Measurements from ENCODE around the gene COL6A5.
"Not testable (repeated sequence)": the region's sequence is repeated elsewhere in the genome, so short reads cannot be mapped to it uniquely, and the experiment has no call there.

Gene COL6A5

GRCh38 chr3:130433306-130433705, 87.8 kb downstream of the COL6A5 start:
- H3K9ac ChIP-seq (ENCODE audit: insufficient read length, low read depth), result no peak overlapping the region
- no peaks in the 10 kb centered on the region for H3K4me1 ChIP-seq (ENCODE audit: insufficient read depth, insufficient read length)
- H3K9me3 ChIP-seq (ENCODE audit: insufficient read depth, low read length), result no peaks in the 10 kb centered on the region
- TF ChIP-seq ZNF274 (IDR thresholded peaks at IDR 0.05; ENCODE audit: low read depth, low read length) (no peak), SUZ12 (IDR thresholded peaks at IDR 0.05; ENCODE audit: extremely low read depth, insufficient read depth, insufficient read length) (no peak), YY1 (IDR thresholded peaks at IDR 0.05; ENCODE audit: insufficient read depth, insufficient read length) (no peak)
- no peaks in the 10 kb centered on the region for H3K36me3 ChIP-seq (ENCODE audit: insufficient read depth, insufficient read length, low read length)
- H3K27me3 ChIP-seq (ENCODE audit: insufficient read depth, insufficient read length), result no peaks in the 10 kb centered on the region
- no peak for DNase-seq (ENCODE audit: low read depth, low spot score)
- no peak overlapping the region for H3K4me3 ChIP-seq (ENCODE audit: insufficient read length, low read depth)

- Histone ChIP-seq H3K36me3 (ENCODE audit: insufficient read depth, insufficient read length, low read length) (no peaks in the 10 kb centered on the region), H3K9me3 (ENCODE audit: insufficient read depth, low read length) (no peaks in the 10 kb centered on the region), H3K4me1 (ENCODE audit: insufficient read depth, insufficient read length) (no peaks in the 10 kb centered on the region), H3K9ac (ENCODE audit: insufficient read length, low read depth) (no peak overlapping the region), H3K4me3 (ENCODE audit: insufficient read length, low read depth) (no peak overlapping the region), H3K27me3 (ENCODE audit: insufficient read depth, insufficient read length) (peaks cover 3% of the 10 kb centered on the region)
- TF ChIP-seq ZNF274 (IDR thresholded peaks at IDR 0.05; ENCODE audit: low read depth, low read length), result no peak
- no peak for TF ChIP-seq SUZ12 (IDR thresholded peaks at IDR 0.05; ENCODE audit: extremely low read depth, insufficient read depth, insufficient read length)
- no peak for TF ChIP-seq YY1 (IDR thresholded peaks at IDR 0.05; ENCODE audit: insufficient read depth, insufficient read length)
- DNase-seq (ENCODE audit: low read depth, low spot score), result peak; percentile 9
These were observed 96.8 kb downstream of the COL6A5 start for GRCh38 chr3:130442284-130442683.

GRCh38 chr3:130446840-130447239, 101.4 kb downstream of the COL6A5 start:
- not testable (repeated sequence) for H3K9ac ChIP-seq (ENCODE audit: insufficient read length, low read depth); H3K9me3 ChIP-seq (ENCODE audit: insufficient read depth, low read length)

GRCh38 chr3:130448155-130448554, 102.7 kb downstream of the COL6A5 start:
- not testable (repeated sequence) for H3K4me1 ChIP-seq (ENCODE audit: insufficient read depth, insufficient read length); H3K36me3 ChIP-seq (ENCODE audit: insufficient read depth, insufficient read length, low read length); H3K4me3 ChIP-seq (ENCODE audit: insufficient read length, low read depth); DNase-seq (ENCODE audit: low read depth, low spot score); H3K9ac ChIP-seq (ENCODE audit: insufficient read length, low read depth); H3K27me3 ChIP-seq (ENCODE audit: insufficient read depth, insufficient read length); H3K9me3 ChIP-seq (ENCODE audit: insufficient read depth, low read length)

More at GRCh38 chr3:130446840-130447239, 101.4 kb downstream of the COL6A5 start:
- H3K4me1 ChIP-seq (ENCODE audit: insufficient read depth, insufficient read length); H3K4me3 ChIP-seq (ENCODE audit: insufficient read length, low read depth); H3K27me3 ChIP-seq (ENCODE audit: insufficient read depth, insufficient read length); DNase-seq (ENCODE audit: low read depth, low spot score); H3K36me3 ChIP-seq (ENCODE audit: insufficient read depth, insufficient read length, low read length): not testable (repeated sequence)

- TF ChIP-seq YY1 (IDR thresholded peaks at IDR 0.05; ENCODE audit: insufficient read depth, insufficient read length) (no peak), ZNF274 (IDR thresholded peaks at IDR 0.05; ENCODE audit: low read depth, low read length) (no peak), SUZ12 (IDR thresholded peaks at IDR 0.05; ENCODE audit: extremely low read depth, insufficient read depth, insufficient read length) (no peak)
- Histone ChIP-seq H3K9ac (ENCODE audit: insufficient read length, low read depth) (no peak overlapping the region), H3K4me3 (ENCODE audit: insufficient read length, low read depth) (no peak overlapping the region)
These were observed 111.1 kb downstream of the COL6A5 start for GRCh38 chr3:130456540-130456939.

GRCh38 chr3:130457671-130458070, 112.2 kb downstream of the COL6A5 start:
- no peak for DNase-seq (ENCODE audit: low read depth, low spot score)
- H3K9me3 ChIP-seq (ENCODE audit: insufficient read depth, low read length), result no peaks in the 10 kb centered on the region
- TF ChIP-seq SUZ12 (IDR thresholded peaks at IDR 0.05; ENCODE audit: extremely low read depth, insufficient read depth, insufficient read length) (no peak), YY1 (IDR thresholded peaks at IDR 0.05; ENCODE audit: insufficient read depth, insufficient read length) (no peak), ZNF274 (IDR thresholded peaks at IDR 0.05; ENCODE audit: low read depth, low read length) (no peak)

More at GRCh38 chr3:130456540-130456939, 111.1 kb downstream of the COL6A5 start:
- H3K4me1 ChIP-seq (ENCODE audit: insufficient read depth, insufficient read length), result no peaks in the 10 kb centered on the region
- DNase-seq (ENCODE audit: low read depth, low spot score), result no peak
- no peaks in the 10 kb centered on the region for H3K36me3 ChIP-seq (ENCODE audit: insufficient read depth, insufficient read length, low read length)
- peaks cover 4% of the 10 kb centered on the region; the same call in 1 of the 2 replicates for H3K9me3 ChIP-seq (ENCODE audit: insufficient read depth, low read length)
- H3K27me3 ChIP-seq (ENCODE audit: insufficient read depth, insufficient read length), result no peaks in the 10 kb centered on the region

GRCh38 chr3:130459944-130460343, 114.5 kb downstream of the COL6A5 start:
- DNase-seq (ENCODE audit: low read depth, low spot score), result no peak
- Histone ChIP-seq H3K27me3 (ENCODE audit: insufficient read depth, insufficient read length) (no peaks in the 10 kb centered on the region), H3K9me3 (ENCODE audit: insufficient read depth, low read length) (no peaks in the 10 kb centered on the region)

More at GRCh38 chr3:130457671-130458070, 112.2 kb downstream of the COL6A5 start:
- Histone ChIP-seq H3K27me3 (ENCODE audit: insufficient read depth, insufficient read length) (no peaks in the 10 kb centered on the region), H3K4me1 (ENCODE audit: insufficient read depth, insufficient read length) (no peaks in the 10 kb centered on the region), H3K36me3 (ENCODE audit: insufficient read depth, insufficient read length, low read length) (no peaks in the 10 kb centered on the region), H3K4me3 (ENCODE audit: insufficient read length, low read depth) (no peak overlapping the region), H3K9ac (ENCODE audit: insufficient read length, low read depth) (no peak overlapping the region)

GRCh38 chr3:130462089-130462488, 116.6 kb downstream of the COL6A5 start:
- H3K27me3 ChIP-seq (ENCODE audit: insufficient read depth, insufficient read length), result no peaks in the 10 kb centered on the region

More at GRCh38 chr3:130459944-130460343, 114.5 kb downstream of the COL6A5 start:
- Histone ChIP-seq H3K9ac (ENCODE audit: insufficient read length, low read depth) (no peak overlapping the region), H3K4me3 (ENCODE audit: insufficient read length, low read depth) (no peak overlapping the region), H3K4me1 (ENCODE audit: insufficient read depth, insufficient read length) (no peaks in the 10 kb centered on the region), H3K36me3 (ENCODE audit: insufficient read depth, insufficient read length, low read length) (no peaks in the 10 kb centered on the region)
- TF ChIP-seq ZNF274 (IDR thresholded peaks at IDR 0.05; ENCODE audit: low read depth, low read length) (no peak), SUZ12 (IDR thresholded peaks at IDR 0.05; ENCODE audit: extremely low read depth, insufficient read depth, insufficient read length) (no peak), YY1 (IDR thresholded peaks at IDR 0.05; ENCODE audit: insufficient read depth, insufficient read length) (no peak)

More at GRCh38 chr3:130462089-130462488, 116.6 kb downstream of the COL6A5 start:
- DNase-seq (ENCODE audit: low read depth, low spot score), result no peak
- TF ChIP-seq YY1 (IDR thresholded peaks at IDR 0.05; ENCODE audit: insufficient read depth, insufficient read length) (no peak), ZNF274 (IDR thresholded peaks at IDR 0.05; ENCODE audit: low read depth, low read length) (no peak), SUZ12 (IDR thresholded peaks at IDR 0.05; ENCODE audit: extremely low read depth, insufficient read depth, insufficient read length) (no peak)
- Histone ChIP-seq H3K9me3 (ENCODE audit: insufficient read depth, low read length) (no peaks in the 10 kb centered on the region), H3K4me1 (ENCODE audit: insufficient read depth, insufficient read length) (no peaks in the 10 kb centered on the region), H3K36me3 (ENCODE audit: insufficient read depth, insufficient read length, low read length) (no peaks in the 10 kb centered on the region), H3K4me3 (ENCODE audit: insufficient read length, low read depth) (no peak overlapping the region), H3K9ac (ENCODE audit: insufficient read length, low read depth) (no peak overlapping the region)

All from NT2/D1 (cell line).